HG03521 (cell line): ENCODE measurements around the gene NAIF1.
"Not testable (repeated sequence)": the region's sequence is repeated elsewhere in the genome, so short reads cannot be mapped to it uniquely, and the experiment has no call there.

ENCODE experiments used
- ATAC-seq: cut with Tn5 transposase; IDR thresholded peaks from one replicate; pipeline ENCODE4 v1.9.1; 2021; ENCODE audit warnings: mild to moderate bottlenecking, moderate library complexity; ENCODE audit not compliant: unreplicated experiment

Gene NAIF1, protein sequence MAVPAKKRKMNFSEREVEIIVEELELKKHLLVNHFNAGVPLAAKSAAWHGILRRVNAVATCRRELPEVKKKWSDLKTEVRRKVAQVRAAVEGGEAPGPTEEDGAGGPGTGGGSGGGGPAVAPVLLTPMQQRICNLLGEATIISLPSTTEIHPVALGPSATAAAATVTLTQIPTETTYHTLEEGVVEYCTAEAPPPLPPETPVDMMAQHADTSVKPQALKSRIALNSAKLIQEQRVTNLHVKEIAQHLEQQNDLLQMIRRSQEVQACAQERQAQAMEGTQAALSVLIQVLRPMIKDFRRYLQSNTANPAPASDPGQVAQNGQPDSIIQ

DNA sequence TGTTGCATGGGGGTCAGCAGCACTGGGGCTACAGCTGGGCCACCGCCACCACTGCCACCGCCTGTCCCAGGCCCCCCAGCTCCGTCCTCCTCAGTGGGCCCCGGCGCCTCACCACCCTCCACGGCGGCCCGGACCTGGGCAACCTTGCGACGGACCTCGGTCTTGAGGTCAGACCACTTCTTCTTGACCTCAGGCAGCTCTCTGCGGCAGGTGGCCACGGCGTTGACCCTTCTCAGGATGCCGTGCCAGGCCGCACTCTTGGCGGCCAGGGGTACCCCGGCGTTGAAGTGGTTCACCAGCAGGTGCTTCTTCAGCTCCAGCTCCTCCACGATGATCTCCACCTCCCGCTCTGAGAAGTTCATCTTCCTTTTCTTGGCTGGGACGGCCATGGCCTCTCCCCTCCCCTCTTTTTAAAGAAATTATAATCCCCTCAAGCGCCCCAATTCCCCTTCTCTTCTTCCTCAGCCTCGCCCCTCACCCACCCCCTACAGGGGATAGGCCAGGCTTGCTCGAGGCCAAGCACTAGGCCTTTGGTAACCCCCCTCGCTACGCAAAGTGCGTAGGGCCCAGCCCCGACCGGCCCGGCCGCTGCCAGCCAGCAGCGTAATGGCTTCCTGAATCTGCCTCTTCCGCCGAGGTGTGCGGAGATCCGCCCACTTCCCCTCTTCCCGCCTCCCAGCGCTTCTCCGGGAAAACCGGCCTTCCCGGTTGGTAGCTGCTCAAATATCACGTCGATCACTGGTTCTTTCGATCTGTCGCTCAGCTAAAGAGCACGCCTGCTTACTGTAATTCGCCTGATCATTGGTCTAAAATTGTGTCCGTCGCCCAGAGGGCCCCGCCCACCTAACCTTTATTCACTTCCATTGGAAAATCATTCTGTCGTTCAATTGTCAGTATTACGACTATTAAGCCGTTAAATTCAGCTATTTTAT, at the start of gene NAIF1:
NAIF1 (minus strand) TSS at position 608 of the 932 bp plus-strand sequence; CDS start at position 389, 219 bp downstream.
- peak; percentile 51 for ATAC-seq

GRCh38 chr9:128116104-128117083, 49.3 kb upstream of the NAIF1 start:
- ATAC-seq = no peak

DNA sequence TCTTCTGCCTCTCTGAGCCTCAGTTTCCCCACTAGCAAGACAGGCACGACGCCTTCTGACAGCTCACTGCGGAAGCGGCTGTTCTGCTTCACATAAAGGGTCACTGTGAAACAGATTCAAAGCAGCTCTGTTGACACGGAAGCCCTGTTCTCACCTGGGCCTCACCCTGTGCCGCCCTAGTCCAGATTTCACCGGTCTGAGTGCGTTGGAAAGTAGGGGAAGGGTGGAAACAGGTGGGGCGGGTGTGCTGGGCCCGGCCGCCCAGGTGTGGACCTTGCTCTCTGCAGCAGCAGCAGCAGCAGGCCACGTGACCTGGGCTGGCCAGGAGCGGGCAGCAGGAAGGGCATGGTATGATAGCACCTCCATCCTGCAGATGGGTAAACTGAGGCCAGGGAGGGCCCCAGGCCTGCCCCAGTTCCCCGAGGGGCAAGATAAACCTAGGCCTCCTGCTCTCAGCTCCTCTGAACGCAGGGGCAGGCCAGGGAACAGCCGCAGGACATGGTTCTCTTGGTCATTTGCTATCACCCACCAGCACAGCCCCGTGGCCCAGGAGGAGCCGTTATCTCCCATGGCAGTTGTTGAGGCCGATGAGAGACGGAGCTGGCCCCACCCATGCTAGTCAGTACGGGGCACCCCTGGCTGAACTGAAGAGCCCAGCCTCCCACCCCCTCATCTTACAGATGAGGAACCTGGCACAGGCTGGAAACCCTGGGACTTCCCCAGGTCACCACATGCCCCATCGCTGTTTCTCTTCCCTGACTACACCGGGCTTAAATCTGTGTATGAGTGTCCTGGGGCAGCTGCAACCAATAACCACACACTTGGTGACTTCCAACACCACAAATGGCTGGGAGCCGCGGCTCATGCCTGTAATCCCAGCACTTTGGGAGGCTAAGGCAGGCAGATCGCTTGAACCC, 48.3 kb upstream of the NAIF1 start:
- ATAC-seq = no peak

DNA sequence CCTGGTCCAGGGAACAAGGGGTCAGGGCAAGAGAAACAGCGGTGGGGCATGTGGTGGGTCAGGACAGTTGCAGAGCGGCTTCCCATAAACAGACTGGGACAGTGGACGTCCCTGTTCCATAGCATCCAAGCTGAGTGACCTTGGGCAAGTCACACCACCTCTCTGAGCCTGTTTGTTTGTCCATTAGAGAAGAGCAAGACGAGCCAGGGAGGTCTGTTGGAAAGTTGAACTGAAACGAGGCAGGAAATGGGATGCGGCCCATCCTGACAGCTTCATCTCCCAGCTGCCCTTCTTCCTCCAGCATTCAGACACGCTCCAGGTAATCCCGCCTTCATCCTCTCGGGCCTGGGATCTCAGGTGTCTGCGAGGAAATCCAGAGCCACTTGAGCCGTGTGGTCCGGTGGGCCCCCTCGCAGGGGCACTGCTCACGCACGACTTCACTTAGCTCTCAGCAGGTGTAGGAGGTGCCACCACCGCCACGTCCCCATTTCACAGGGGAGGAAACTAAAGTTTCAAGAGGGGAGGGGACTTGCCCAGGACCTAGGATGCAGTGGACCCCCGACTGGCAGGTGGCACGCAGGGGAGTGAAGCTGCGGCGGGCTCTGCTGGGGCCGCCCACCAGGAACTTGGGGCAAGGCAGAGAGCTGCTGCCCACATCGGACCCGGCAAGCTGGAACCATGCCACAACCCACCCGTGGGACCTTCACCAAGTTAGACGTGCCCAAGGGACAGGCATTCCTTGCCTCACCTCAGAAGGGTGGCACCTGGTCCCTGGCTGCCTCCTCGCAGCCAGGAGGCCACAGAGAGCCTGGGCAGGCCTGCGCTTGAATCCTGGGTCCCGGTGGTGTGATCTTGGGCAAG, 47.4 kb upstream of the NAIF1 start:
- no peak for ATAC-seq

DNA sequence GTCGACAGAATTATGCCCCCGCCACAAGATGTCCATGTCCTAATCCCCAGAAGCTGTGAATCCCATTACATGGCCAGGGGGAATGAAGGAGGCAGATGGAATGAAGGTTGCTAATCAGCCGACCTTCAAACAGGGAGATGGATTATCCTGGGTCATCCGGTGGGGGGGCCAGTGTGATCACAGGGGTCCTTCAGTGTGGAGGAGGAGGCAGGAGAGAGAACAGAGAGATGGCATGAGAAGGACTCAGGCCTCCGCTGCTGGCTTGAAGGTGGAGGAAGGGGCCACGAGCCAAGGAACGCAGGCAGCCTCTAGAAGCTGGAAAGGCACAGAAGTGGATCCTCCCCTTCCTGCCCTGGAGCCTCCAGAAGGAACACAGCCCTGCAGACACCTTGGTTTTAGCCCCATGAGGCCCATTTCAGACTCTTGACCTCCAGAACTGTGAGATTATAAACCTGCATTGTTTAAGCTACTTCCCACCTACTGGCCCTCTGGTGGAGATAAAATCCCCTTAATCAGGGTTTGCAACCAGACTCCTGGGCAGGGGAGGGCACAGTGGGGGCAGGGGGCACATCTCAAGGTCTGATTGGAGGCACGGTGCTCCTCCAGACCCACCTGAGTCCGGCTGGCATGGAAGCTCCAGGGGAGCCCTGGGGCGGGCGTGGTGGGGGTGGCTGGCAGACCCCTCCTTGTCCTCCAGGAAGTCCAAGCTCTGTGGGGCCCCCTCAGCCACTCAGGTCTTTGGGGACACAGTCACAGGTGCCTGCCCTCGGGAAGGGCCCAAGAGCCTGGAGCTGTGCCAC, 46.6 kb upstream of the NAIF1 start:
- no peak for ATAC-seq

DNA sequence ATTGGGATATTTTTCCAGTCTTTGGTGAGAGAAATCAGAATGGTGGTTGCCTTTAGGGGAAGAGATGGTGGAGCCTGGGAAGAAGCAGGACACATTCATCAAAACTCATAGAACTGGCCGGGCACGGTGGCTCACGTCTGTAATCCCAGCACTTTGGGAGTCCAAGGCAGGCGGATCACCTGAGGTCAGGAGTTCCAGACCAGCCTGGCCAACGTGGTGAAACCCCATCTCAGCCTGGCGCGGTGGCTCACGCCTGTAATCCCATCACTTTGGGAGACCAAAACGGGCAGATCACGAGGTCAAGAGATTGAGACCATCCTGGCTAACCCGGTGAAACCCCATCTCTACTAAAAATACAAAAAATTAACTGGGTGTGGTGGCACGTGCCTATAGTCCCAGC, 44.6 kb upstream of the NAIF1 start:
- not testable (repeated sequence) for ATAC-seq

DNA sequence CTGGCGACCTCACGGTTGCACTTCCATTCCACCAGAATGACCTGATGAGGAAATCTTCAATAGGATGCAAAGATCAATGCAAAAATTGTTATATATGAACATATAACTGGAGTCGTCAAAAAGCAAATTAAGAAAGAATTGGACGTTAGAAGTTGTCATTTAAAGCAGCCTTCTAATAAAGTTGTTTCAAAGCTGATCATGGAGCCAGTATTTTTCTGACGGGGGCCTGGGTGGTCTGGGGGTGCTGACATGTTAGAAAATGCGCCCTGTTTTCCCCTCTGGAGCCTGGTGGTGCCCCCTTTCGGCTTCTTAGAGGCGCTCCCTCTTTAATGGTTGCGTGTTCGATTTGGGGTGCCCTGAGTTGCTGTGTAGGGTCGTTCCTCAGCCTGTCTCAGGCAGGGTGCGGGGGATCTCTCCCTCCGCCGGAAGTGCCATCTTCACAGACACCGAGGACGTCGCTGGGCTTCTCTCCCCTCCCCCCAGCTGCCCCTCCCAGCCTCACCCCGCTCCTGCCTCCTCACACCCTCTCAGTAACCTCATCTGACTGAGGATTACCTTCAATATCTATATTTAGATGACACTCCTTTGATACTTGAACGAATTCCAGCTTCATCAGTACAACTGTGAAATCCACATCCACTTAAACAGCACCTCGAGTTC, 42.1 kb upstream of the NAIF1 start:
- ATAC-seq = no peak

DNA sequence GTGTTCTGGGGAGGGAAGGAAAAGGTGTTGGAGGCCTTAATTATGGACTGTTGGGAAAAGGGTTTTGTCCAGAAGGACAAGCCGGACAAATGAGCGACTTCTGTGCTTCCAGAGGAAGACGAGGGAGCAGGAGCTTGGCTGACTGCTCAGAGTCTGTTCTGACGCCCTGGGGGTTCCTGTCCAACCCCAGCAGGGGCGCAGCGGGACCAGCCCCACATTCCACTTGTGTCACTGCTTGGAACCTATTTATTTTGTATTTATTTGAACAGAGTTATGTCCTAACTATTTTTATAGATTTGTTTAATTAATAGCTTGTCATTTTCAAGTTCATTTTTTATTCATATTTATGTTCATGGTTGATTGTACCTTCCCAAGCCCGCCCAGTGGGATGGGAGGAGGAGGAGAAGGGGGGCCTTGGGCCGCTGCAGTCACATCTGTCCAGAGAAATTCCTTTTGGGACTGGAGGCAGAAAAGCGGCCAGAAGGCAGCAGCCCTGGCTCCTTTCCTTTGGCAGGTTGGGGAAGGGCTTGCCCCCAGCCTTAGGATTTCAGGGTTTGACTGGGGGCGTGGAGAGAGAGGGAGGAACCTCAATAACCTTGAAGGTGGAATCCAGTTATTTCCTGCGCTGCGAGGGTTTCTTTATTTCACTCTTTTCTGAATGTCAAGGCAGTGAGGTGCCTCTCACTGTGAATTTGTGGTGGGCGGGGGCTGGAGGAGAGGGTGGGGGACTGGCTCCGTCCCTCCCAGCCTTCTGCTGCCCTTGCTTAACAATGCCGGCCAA, 41.3 kb upstream of the NAIF1 start:
- ATAC-seq = no peak

DNA sequence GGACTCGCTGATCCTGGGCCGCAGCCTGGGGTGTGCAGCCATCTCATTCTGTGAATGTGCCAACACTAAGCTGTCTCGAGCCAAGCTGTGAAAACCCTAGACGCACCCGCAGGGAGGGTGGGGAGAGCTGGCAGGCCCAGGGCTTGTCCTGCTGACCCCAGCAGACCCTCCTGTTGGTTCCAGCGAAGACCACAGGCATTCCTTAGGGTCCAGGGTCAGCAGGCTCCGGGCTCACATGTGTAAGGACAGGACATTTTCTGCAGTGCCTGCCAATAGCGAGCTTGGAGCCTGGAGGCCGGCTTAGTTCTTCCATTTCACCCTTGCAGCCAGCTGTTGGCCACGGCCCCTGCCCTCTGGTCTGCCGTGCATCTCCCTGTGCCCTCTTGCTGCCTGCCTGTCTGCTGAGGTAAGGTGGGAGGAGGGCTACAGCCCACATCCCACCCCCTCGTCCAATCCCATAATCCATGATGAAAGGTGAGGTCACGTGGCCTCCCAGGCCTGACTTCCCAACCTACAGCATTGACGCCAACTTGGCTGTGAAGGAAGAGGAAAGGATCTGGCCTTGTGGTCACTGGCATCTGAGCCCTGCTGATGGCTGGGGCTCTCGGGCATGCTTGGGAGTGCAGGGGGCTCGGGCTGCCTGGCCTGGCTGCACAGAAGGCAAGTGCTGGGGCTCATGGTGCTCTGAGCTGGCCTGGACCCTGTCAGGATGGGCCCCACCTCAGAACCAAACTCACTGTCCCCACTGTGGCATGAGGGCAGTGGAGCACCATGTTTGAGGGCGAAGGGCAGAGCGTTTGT, 40.5 kb upstream of the NAIF1 start:
- ATAC-seq = no peak

DNA sequence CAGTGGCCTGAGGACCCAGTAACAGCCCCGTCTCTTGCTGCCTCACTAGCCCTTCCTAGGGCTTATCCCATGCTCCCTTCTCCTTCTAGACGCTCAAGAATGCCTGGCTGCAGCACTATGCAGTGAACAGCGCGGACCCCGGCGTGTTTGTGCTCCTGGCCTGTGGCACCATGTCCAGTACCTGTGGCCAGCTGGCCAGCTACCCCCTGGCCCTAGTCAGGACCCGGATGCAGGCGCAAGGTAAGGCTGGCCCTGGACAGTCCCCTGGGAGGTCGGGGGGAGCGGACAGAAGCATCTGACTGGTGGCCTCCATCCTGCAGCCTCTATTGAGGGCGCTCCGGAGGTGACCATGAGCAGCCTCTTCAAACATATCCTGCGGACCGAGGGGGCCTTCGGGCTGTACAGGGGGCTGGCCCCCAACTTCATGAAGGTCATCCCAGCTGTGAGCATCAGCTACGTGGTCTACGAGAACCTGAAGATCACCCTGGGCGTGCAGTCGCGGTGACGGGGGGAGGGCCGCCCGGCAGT, 39.9 kb upstream of the NAIF1 start:
- no peak for ATAC-seq

GRCh38 chr9:128106181-128106939, 39.2 kb upstream of the NAIF1 start:
- ATAC-seq = no peak

GRCh38 chr9:128105538-128106175, 38.5 kb upstream of the NAIF1 start:
- ATAC-seq = no peak

DNA sequence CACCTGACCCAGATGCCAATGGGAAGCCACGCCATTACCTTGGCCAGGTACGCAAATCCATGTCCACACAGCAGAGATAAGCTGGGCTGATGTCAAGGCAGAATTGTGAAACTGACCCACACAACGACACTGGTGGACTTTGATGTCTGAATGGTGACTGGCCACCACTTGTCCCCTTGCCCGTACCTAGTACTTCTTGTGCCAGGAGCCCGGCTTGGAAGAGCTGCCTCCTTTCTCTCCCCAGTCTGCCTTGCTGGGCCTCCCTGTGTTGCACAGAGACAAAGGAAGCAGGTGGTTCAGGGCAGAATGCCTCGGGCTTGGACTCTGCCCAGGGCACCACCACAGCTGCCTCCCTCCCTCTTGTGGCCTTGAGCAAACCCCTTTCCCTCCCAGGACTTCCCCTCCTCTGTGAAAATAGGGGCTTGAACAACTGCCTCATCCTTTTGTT, 37.1 kb upstream of the NAIF1 start:
- ATAC-seq = no peak

- no peak for ATAC-seq
These were observed 36.5 kb upstream of the NAIF1 start for GRCh38 chr9:128103589-128103962.
